ENCODE data around the gene TMEM30B.
"Not testable (repeated sequence)": the region's sequence is repeated elsewhere in the genome, so short reads cannot be mapped to it uniquely, and the experiment has no call there.

TMEM30B gene

GRCh38 chr14:61321385-61322010, 40.4 kb upstream of the TMEM30B start, which contains the start of gene PRKCH:
Gene PRKCH, plus strand, starts transcription at chr14:61321579. Its CDS starts 523 bp downstream, at chr14:61322102.
- H3K4me3 ChIP-seq (ENCODE audit: low read depth, low read length), result peak within 1 kb of the TSS; percentile 56
- no peak within 1 kb of the TSS for H3K27ac ChIP-seq
- H3K27me3 ChIP-seq (replicated peaks), result no peaks in the 10 kb centered on the region
- peak; percentile 21 for TF ChIP-seq CTCF (IDR thresholded peaks at IDR 0.05; ENCODE audit: low read depth, low read length, missing control alignments)
- no peaks in the 10 kb centered on the region for H3K36me3 ChIP-seq (replicated peaks)
- peak; percentile 33 for DNase-seq
- in situ Hi-C loops (cut with HindIII; ENCODE audit: low pct_ligation_motif_present, low sequenced_read_pairs), result no loop called here

DNA sequence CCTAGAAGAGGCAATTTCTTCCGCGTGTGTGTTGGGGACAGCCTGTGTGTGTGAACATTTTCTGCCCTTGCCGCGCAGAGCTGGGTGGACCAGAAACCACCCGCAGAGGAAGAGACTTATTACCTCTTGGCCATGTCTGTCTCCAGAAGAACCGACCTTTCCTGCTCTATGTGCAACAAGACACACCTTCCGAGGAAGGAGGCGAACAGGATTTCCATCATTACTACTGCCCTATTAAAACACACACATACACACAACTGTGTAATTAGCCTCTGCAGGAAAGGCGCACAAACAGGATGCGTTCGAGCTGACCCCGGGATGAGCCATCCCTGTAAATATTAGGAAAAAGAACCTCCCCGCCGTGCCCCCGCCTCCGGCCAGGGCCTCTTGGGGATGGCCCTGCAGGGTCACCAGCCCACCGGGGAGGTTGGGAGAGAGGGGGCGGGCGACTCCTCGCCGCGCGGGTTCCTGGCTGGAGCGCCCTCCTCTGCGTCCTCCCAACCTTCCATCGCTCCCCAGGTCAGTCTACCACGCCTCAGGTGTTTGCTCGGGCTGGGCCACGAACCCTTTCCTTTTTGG, 39.8 kb upstream of the TMEM30B start:
- in situ Hi-C loops (cut with HindIII; ENCODE audit: low pct_ligation_motif_present, low sequenced_read_pairs), result no loop called here
- no peak for TF ChIP-seq CTCF (IDR thresholded peaks at IDR 0.05; ENCODE audit: low read depth, low read length, missing control alignments)
- H3K4me3 ChIP-seq (ENCODE audit: low read depth, low read length), result peak overlapping the region; percentile 56
- H3K27me3 ChIP-seq (replicated peaks), result no peaks in the 10 kb centered on the region
- no peak overlapping the region for H3K27ac ChIP-seq
- DNase-seq, result no peak
- no peaks in the 10 kb centered on the region for H3K36me3 ChIP-seq (replicated peaks)

DNA sequence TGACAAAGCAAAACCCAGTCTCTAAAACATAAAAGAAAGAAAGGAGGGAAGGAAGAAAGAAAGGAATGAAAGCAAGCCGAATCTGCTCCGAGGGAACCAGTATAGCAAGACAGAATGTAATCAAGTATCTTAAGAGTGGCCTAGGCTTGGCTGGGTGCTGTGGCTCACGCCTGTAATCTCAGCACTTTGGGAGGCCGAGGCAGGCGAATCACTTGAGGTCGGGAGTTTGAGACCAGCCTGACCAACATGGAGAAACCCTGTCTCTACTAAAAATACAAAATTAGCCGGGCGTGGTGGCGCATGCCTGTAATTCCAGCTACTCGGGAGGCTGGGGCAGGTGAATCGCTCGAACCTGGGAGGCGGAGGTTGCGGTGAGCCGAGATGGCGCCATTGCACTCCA, 39.0 kb upstream of the TMEM30B start:
- DNase-seq; H3K36me3 ChIP-seq (replicated peaks); in situ Hi-C loops (cut with HindIII; ENCODE audit: low pct_ligation_motif_present, low sequenced_read_pairs); H3K27me3 ChIP-seq (replicated peaks); H3K27ac ChIP-seq; H3K4me3 ChIP-seq (ENCODE audit: low read depth, low read length): not testable (repeated sequence)

- Histone ChIP-seq H3K27ac (no peak overlapping the region), H3K27me3 (replicated peaks) (no peaks in the 10 kb centered on the region), H3K4me3 (ENCODE audit: low read depth, low read length) (no peak overlapping the region), H3K36me3 (replicated peaks) (no peaks in the 10 kb centered on the region)
- DNase-seq, result no peak
- TF ChIP-seq CTCF (IDR thresholded peaks at IDR 0.05; ENCODE audit: low read depth, low read length, missing control alignments), result no peak
- in situ Hi-C loops (cut with HindIII; ENCODE audit: low pct_ligation_motif_present, low sequenced_read_pairs), result no loop called here
These were observed 38.6 kb upstream of the TMEM30B start for GRCh38 chr14:61319706-61320105.

DNA sequence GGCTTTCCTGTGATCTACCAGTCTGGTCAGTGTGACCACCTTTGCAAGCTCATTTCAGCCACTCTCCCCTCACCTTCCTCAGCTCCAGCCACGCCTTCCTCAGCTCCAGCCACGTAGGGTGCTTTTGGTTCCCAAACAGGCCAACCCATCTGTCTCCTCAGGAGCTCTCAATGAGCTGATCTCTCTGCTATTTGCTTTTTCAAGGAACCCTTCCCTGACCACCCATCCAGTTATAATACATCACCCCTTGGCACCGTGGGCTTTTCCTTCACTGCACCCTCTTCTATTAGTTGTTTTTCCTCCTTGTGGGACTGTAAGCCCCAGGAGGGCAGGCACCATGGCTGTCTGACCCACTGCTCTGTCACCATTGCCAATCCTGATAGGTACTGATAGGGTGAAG, 37.9 kb upstream of the TMEM30B start:
- H3K27me3 ChIP-seq (replicated peaks), result no peaks in the 10 kb centered on the region
- in situ Hi-C loops (cut with HindIII; ENCODE audit: low pct_ligation_motif_present, low sequenced_read_pairs), result no loop called here

DNA sequence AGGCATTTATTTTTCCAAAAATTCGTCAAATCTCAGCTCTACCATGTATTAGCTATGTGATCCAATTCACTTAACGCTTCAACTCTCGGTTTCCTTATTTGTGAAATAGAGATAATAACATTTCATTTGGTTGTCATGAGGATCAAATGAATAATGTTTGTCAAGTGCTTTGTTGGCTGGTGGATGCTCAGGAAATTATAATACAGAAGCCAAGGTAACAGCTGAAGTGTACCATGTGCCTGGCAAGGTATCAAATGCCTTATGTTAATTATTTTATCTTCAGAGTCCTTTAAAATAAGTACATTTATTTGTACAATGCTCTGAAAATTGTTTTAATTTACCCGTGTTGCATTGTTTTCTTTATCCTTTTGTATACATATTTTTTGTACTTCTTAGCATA, 34.2 kb upstream of the TMEM30B start:
- H3K27ac ChIP-seq, result no peak overlapping the region
- no peak for TF ChIP-seq CTCF (IDR thresholded peaks at IDR 0.05; ENCODE audit: low read depth, low read length, missing control alignments)
- no peak for DNase-seq
- H3K27me3 ChIP-seq (replicated peaks), result no peaks in the 10 kb centered on the region
- in situ Hi-C loops (cut with HindIII; ENCODE audit: low pct_ligation_motif_present, low sequenced_read_pairs), result no loop called here
- no peak overlapping the region for H3K4me3 ChIP-seq (ENCODE audit: low read depth, low read length)
- no peaks in the 10 kb centered on the region for H3K36me3 ChIP-seq (replicated peaks)

More for the DNA sequence above, 37.9 kb upstream of the TMEM30B start:
- no peak overlapping the region for H3K27ac ChIP-seq
- TF ChIP-seq CTCF (IDR thresholded peaks at IDR 0.05; ENCODE audit: low read depth, low read length, missing control alignments), result no peak
- DNase-seq, result no peak
- no peaks in the 10 kb centered on the region for H3K36me3 ChIP-seq (replicated peaks)
- H3K4me3 ChIP-seq (ENCODE audit: low read depth, low read length), result no peak overlapping the region

- H3K27ac ChIP-seq; DNase-seq; H3K4me3 ChIP-seq (ENCODE audit: low read depth, low read length); in situ Hi-C loops (cut with HindIII; ENCODE audit: low pct_ligation_motif_present, low sequenced_read_pairs); H3K36me3 ChIP-seq (replicated peaks); H3K27me3 ChIP-seq (replicated peaks): not testable (repeated sequence)
These were observed 27.6 kb upstream of the TMEM30B start for GRCh38 chr14:61308701-61309100.

All from brain microvascular endothelial cell (primary cell).